Gastrocnemius medialis (tissue), 4 donors: ENCODE results near the gene IFI27L2.

ENCODE experiments used
- POLR2A ChIP-seq, 2 donors: fragments of 450-650 bp; IDR thresholded peaks; one replicate each; pipeline ENCODE4 v1.6.1; 2017; ENCODE audit warnings: antibody characterized with exemption in 2 of 2, mild to moderate bottlenecking in 2 of 2, moderate library complexity in 2 of 2
- TF ChIP-seq, protein P1 (sequence below), 5 experiments: fragments of 450-650 bp in 3 of 5; fragments of 200-600 bp in 2 of 5; sonication (generic) in 2 of 5; IDR thresholded peaks in 4 of 5; conservative IDR thresholded peaks in 1 of 5; 1 replicate in 4 of 5; 2 replicates in 1 of 5; pipeline ENCODE4 v1.5.1; 2016 to 2019; ENCODE audit warnings: antibody characterized with exemption in 5 of 5, mild to moderate bottlenecking in 3 of 5, moderate library complexity in 3 of 5

DNA sequence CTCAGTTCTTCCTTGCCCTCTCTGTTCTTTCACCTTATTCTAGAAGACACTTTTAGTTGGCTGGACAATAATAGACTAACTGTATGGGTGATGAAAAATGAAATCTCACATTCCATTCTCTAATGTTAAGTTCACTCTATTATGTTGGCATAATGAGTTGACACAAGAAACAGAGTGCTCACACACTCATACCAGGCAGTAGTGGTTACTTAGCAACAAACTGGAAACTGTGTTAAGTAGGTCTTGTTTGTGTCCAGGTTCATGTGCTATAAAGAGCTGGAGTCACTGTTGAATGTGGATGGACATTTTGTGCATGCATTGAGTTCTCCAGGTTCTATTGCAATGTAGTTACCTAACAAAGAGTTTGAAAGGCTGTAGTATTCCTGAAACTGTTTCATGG is 27.8 kb upstream of the IFI27L2 start:
- TF ChIP-seq, protein P1, sequence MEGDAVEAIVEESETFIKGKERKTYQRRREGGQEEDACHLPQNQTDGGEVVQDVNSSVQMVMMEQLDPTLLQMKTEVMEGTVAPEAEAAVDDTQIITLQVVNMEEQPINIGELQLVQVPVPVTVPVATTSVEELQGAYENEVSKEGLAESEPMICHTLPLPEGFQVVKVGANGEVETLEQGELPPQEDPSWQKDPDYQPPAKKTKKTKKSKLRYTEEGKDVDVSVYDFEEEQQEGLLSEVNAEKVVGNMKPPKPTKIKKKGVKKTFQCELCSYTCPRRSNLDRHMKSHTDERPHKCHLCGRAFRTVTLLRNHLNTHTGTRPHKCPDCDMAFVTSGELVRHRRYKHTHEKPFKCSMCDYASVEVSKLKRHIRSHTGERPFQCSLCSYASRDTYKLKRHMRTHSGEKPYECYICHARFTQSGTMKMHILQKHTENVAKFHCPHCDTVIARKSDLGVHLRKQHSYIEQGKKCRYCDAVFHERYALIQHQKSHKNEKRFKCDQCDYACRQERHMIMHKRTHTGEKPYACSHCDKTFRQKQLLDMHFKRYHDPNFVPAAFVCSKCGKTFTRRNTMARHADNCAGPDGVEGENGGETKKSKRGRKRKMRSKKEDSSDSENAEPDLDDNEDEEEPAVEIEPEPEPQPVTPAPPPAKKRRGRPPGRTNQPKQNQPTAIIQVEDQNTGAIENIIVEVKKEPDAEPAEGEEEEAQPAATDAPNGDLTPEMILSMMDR (IDR thresholded peaks at IDR 0.05 in 4 of 5, conservative IDR thresholded peaks at IDR 0.05 in 1 of 5), result no peak
- TF ChIP-seq POLR2A (IDR thresholded peaks at IDR 0.05), result no peak
